HG03280 (cell line): Measurements from ENCODE around the gene MLLT3.

Source experiments
- ATAC-seq: cut with Tn5 transposase; IDR thresholded peaks from one replicate; pipeline ENCODE4 v1.9.1; 2021; ENCODE audit warnings: mild to moderate bottlenecking, moderate library complexity; ENCODE audit not compliant: unreplicated experiment

MLLT3 gene

DNA sequence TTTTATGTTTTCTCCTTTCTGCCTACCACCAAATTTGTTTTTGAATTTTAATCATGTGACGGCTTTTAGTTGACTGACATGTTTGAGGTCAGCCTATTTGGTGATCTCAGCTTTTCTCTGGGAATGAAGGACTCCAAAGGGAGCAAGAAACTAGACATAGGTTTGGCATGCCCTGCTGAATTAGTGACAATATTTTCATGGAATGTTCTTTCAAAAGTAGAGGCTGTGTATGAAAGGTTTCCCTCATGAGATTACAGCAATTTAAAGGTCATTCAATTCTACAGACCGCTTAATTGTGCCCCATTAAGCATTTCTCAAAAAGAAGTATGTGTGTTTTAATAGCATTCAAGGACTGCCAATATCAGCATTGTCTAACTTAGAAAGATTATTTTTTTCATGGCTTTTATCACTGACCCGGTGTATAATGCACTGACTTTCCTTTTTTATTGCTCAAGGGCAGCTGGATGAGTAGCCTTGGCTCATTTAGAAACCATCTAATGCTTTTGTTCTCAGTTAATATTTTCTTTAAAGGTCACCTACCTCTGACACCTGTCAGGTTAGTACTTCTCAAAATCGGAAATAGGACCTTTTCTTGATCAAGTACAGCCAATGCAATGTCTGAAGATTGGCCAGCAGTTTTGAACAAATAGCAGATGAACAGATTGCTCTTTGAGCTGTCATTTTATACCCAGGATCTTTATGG lies 8.1 kb upstream of the MLLT3 start:
- no peak for ATAC-seq

DNA sequence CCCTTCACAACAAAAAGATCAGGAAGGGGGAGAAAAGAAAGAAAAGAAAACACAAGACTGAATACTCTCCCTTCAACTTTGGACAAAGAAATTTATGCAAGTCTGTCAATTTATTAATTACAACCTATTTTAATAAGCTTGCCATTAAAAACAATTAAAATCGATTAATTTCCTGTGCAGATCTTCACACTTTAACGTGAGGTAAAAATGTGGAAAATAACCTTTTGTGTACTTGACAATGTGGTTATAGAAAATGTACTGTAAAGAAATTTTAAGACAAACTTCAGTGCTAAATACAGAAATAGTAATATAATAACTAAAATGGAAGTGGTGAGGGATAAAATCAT lies 2.7 kb upstream of the MLLT3 start:
- ATAC-seq, result no peak

DNA sequence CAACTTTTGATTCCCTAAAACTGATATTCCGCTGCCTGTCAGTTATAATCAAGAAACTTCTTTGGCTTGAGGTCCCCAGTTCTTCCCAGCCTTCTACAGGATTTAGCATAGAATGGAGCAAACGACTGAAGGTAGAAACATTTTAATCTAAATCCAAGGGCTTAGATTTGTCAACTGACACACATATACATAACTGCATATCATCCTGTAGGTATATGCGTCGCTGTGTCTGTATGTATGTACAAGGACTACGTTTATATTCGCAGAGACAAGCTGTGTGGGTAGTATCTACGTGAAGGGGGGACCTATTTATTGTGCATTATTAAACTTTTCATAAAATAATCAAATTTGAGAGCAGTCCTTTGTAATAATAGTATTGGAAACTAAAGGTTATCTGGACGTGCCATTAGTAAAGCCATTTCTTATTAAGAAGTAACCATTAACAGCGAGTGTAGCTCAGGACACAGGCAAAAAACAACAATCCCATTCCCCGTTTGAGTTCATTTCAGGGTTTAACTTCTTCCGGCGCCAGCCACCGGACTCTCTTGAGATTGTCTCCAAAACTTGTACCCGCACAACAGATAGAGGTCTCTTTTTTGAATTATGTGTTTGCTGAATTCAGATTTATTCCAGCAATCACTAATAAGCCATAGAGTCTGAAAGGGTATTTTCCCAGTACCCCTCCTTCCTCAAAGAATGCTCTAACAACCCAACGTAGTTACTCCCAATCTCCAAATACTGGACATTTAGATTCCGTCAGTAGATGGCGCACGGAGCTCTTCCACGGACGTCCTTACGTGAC lies 2.1 kb upstream of the MLLT3 start:
- ATAC-seq, result peak; percentile 22

DNA sequence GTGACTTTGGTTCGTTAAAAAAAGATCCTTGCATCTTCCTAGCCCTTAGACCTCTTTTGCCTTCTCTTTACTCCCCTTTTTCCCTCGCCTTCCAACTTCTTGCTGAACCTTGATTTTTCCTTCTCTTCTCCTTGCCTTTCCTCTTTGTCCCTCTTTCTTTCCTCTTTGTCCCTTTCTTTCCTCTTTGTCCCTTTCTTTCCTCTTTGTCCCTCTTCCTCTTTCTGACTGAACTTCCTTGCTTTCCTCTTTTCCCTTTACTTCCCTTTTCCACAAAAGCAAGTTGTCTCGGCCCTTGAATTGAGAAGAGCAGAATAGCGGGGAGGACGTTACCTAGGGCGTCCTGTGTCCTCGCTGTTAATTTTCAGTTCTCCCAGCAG lies 1.4 kb upstream of the MLLT3 start:
- no peak for ATAC-seq

DNA sequence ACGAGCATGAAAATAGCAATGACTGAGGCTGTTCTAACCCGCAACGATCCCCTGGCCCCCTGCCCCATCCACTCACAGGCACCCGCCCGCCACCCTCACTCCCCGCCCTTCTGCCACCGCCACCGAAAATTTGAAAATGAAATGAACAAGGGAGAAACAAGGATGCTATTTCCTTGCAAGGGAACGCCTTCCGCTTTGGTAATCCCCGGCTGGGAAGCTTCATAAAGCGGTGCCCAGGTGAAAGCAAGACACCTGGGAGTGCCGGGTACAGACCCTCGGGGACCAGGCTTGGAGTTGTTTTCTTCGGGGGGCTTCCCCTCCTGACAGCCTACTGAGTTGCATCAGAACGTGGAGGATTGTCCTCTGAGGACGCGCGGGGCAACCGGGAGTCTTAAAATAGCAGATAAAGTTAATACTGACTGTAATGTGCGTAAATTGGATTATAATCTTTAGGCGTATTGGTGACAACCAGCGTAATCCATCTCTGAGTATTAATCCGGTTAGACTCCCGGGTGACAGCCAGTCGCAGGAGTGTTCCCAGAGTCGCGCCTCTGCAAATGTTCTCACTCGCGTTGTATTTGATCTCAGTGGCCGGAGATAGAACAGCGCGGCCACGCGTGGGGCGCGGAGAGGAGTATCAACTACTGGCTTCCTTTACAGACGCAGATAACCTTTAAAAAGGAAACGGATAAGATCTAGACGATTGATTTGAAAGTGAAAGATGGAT lies 885 bp upstream of the MLLT3 start:
- peak; percentile 2 for ATAC-seq

DNA sequence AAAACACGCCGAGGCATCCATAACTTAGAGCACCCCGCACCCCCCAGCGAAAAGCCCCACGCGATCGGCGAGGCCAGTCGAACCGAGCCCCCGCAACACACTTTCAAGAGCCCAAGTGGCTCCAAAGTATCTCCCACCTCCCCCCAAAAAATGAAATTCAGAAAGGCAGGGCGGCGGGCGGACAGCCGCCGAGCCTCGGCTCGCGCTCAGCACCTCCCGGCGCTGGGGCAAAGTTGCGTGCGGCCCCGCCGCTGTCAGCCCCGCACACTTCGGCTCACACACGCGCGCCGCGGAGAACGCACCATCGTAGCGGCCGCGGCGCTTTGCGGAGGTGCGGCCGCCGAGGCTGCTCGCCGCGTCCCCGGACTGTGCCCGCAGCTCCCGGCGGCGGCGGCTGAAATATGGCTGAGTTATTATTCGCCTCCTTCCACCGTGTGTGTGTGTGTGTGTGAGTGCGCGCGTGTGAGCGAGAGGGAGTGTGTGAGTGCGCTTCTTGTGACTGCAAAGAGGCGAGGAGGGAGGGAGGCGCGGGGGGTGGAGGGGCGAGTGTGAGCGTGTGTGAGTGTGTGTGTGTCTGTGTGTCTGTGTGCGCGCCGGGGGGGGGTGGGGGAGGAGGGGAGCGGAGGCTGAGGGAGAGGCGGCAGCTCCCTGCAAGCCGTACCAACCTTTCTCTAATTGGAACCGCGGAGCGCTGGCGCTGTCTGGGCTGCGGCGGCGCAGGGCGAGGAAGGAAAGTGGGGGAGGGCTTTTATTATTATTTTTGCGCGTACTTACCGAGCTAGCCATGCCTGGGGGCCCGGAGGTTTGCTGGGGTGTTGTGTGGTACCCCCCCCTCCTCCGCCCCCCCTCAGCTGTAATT lies 599 bp downstream of the MLLT3 start:
- ATAC-seq, result peak; percentile 12

DNA sequence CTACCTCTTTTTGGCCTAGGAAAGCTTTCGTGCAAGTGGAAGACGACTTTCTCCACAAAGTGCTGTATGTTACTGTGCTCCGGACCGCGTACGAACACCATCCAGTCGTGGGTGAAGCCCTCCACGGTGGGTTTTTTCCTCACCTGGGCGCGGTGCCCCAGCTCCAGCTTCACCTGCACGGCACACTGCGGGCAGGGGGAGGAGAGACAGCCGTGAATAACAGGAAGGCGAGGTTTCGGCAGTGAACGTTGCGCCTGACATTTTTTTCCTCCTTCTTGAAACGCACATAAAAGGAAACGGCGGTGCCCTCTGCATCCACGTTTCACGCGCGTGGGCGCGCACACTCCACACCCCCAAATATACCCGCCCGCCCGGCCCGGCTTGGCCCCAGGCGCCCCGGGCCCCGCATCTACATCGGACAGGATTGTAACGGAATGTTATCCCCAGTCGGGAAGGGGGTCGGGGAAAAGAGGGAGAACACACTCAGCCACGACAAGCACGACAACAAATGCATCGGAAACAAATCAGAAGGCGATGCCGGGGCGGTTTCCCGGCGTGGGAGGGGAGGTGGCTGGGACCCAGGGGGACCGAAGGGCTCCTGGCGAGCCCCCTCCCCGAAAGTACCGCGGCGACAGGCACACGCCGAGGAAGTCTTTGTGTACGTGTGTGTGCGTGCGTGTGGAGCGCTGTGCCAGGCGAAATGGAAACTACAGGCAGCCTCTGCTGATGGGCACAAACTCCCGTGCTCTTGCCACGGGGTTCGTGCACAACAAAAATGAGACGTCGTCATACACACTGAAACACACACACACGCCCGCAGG lies 1.4 kb downstream of the MLLT3 start:
- ATAC-seq, result no peak

DNA sequence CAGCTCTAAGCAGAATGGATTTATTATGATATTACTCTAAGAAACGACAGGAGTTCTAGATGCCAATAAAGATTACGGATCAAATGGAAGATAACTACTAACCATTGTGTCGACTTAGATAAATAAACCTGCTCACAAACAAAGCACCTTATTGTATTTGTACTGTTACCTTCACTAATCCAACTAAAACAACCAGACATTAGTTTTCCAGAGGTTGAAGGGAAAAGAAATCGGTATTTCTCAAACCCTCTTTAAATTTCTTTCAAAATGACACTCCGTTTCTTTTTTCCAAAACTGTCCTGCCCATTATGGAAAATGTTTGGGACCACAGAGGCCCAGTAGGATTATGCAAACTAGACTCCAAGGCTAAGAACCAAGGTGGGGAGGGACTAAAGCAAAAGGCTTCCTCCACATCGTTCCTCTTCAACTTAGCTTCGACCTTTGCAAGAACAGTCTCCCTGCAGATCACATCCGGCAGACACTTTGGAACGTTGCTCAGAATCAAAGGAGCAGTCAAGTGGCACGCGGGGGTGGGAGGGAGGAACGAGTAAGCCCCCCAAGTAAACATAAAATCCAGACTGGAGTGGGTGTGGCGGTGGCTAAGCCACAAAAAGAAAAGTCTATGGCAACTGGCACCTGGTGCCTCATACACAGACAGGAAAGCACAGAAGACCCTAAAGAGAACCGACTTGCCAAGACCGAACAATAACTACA lies 2.7 kb downstream of the MLLT3 start:
- ATAC-seq, result no peak

DNA sequence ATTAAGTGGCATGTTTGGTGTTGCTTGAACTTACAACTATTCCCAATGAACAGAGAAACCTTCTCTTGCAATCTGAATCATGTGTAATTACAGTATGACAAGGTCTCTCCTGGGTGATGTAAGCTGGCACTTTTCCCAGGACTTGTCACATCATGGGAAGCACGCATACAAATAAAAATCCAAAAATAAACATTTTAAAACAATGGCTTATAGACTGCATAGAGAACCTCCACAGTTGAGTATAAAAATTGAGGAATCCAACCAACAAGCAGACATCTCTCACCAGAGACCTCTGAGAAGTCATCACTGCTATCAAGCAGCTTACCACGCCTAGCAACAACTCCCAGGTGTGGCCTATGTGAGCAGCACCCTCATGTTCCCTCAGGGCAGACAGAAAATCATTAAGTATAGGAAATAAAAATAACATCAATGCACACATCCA lies 3.9 kb downstream of the MLLT3 start:
- ATAC-seq, result no peak

DNA sequence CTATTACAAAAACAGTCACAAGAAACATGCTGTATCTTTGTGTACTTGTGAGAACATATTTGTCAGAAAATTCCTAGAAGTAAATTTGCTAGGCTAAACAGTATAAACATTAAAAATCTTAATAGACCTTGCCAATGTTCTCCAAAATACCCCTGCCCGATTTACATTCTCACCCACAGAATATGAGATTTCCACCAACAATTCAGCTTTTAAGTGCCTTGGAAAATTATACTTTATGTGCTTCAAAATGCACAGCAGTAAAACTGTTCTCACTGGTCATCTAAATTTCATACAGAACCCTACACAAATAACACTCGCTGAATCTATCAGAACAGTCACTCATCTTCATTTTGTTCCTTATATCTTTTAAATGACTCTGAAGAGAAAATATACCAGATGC lies 5.5 kb downstream of the MLLT3 start:
- ATAC-seq, result no peak

DNA sequence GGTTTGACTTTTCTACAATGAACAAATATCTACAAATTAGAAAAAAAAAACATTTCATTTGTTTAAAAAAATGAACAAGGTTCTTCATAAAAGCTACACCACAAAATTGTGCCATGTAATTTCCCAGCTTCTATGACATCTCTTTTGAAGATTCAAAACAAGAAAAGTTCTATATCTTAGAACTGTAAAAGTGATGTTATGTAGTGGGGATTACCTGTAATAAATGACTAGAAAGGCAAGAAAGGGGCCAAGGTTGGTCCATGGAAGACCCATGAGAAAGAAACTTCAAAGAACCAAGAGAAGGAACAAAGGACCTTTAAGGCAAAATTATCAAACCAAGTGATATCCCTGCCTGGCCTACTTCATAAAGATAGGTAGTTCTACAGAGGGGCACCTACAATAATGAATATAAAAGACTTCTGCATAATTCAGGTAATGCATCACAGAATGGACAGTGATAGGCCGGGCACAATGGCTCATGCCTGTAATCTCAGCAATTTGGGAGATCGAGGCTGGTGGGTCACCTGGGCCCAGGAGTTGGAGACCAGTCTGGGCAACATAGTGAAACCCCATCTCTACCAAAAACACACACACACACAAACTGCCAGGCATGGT lies 7.6 kb downstream of the MLLT3 start:
- ATAC-seq, result no peak

DNA sequence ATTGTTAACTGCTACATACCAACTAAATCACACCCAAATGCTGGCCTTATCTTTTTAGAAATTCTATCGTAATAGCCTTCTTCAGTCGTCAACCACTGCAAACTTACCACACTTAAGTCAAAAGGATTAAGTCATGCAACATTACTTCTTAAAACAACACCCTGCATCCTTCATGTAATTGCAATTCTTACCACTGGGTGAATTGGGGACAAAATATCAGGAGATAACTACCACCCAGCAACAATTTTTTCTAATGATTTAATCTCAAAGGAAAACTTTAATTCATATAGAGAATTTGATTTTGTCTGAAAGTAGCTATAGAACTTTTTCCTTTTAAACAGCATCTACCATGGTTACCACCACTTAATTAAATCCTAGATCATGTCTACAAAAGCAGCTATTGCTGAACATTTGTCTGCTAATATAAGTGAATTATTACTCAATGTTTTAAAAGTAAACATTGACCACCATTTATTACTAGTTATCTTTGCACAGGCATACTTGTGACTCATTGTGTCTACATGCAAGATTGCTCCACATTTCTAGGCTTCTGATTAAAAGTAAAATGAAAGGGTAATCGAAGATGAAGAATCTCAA lies 10.5 kb downstream of the MLLT3 start:
- ATAC-seq, result no peak

DNA sequence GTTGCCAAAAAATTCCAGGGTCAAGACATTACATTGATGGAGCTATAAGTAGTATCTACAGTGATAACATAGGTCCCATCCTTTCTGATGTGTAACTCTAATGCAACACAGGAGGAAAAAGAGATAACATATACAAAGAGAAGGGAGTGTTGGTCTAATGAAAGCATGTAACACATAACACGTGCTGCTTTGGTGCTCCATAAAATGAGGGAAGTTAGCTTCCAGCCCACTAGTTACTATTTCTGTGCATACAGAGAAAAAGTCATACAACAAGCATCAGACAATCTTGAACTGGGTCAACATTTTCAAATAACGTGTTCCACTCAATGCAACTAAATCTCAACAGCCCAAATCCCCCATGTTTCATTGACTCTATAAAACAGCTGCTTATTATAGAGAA lies 11.7 kb downstream of the MLLT3 start:
- ATAC-seq, result no peak

DNA sequence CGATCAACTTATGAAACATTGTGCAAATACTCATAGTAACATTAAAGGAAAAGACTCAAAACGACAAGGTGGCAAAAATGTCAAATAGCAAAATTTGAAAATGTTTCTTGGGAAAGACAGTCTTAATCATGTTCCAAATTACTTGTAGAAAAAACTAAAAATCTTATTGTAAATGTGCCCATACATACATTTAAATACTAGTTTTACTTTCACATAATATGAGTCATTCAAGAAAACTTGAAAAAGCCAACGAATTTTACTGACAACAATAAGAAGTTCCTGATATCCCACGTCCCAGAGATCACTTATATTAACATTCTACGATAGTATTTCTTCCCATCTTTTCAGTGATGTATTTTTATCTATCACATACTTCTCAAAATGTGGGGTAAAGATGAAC lies 13.7 kb downstream of the MLLT3 start:
- ATAC-seq, result no peak

DNA sequence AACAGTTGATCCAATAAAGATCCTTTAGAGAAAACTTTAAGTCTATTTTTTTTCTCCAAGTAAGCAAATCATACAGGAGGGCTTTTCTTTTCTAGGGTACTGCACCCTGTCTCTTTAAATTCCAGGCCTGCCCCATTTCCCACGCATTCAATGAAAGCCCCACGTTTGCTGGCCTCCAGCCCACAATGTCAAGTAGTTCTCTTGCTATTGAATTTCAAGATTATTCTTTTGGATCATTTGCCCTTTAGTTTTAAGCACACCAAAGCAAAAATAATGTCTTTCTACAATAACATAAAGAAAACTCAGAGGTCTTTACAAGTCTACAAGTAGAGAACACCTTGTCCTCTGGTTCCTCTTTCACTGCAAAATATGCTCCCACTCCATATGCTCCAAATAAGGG lies 15.6 kb downstream of the MLLT3 start:
- no peak for ATAC-seq

DNA sequence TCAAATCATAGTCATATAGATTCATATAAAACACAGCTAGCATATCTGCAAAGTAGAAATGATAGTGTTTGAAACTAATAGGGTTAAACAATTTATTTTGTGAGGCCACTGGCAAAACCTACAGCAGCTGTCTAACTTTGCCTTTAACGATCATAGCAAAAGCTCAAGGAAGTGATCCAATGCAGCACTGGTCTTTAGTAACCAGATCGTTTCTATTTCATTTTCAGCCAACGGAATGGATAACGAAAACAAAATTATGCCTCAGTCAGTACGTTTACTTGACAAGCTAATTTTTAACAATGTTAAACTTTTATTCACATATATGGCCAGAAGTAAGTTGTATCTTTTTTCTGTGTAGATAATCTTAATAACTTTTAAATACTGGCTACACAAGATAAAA lies 17.7 kb downstream of the MLLT3 start:
- ATAC-seq, result peak; percentile 87

DNA sequence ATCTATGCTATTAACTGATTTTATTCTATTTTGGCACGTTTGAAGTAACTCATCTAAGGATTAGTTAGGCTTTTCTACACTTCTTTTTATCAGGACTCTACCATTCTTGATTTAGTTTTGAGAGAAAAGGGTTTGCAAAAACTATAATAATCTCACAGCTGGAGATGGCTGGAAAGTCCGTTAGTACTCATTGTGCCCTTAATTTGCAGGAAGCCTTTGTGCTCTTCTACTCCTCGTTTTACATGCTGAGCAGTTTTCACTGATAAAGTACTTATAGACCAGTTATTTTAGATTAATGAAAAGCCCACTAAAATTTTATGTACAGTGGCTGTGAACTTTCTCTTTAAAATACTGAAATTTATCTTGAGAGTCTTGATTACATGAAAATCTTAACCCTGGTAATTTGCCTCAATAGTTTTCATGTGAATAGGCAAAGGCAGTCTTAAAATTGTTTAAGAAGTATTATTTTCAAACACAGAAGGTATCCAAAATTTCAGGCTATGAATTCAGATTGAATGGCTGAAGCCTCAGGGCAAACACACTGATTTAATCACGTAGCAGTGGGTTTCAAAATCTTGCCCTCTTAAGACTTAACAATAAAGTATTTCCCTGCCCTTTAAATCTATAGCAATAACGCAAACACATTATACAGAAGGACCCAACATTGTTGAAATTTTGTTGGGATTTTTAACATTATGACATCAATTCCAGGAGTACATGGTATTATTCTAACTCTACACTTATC lies 18.6 kb downstream of the MLLT3 start:
- ATAC-seq, result no peak

DNA sequence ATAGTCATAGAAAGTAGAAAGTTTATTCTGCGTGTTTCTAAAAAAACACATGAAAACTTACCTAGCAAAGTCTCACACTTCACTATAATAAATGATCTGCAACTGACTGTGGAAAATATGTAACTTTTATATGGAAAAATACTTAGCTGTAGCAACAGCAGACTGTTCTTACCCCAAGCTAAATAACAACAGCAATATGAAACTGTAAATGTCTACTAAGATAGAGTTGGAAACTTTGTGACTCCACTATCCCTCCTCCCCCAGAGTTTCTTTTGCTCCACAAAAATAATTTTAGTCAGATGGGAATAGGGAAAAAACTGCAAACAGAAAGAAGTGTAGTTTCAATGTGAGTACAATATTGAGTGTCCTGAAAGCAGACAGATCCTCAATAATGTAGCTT lies 21.0 kb downstream of the MLLT3 start:
- no peak for ATAC-seq
